KMS-11 (cell line): Measurements from ENCODE around the gene DNAAF1.
"Not testable (repeated sequence)": the region's sequence is repeated elsewhere in the genome, so short reads cannot be mapped to it uniquely, and the experiment has no call there.

Source experiments
- H2AFZ ChIP-seq: fragments of 200-600 bp; sonication (generic); 2 replicates; pipeline ENCODE4 v1.6.1; 2016; ENCODE audit warnings: antibody characterized with exemption, mixed run types, low read depth
- H3K27ac ChIP-seq: fragments of 200-600 bp; sonication (generic); 2 replicates; pipeline ENCODE4 v1.6.1; 2016; ENCODE audit warnings: mild to moderate bottlenecking, mixed run types
- H3K27me3 ChIP-seq: fragments of 200-600 bp; sonication (generic); 2 replicates; pipeline ENCODE4 v1.6.1; 2017; ENCODE audit warnings: mild to moderate bottlenecking, low read depth, mixed run types, moderate library complexity; ENCODE audit not compliant: insufficient read depth
- H3K36me3 ChIP-seq: fragments of 200-600 bp; sonication (generic); 2 replicates; pipeline ENCODE4 v1.6.1; 2017; ENCODE audit warnings: mild to moderate bottlenecking, mixed run types; ENCODE audit not compliant: insufficient read depth
- H3K4me1 ChIP-seq: fragments of 200-600 bp; sonication (generic); 2 replicates; pipeline ENCODE4 v1.6.1; 2016; ENCODE audit warnings: mild to moderate bottlenecking, low read depth, mixed run types; ENCODE audit not compliant: poor library complexity, severe bottlenecking
- H3K4me2 ChIP-seq: fragments of 200-600 bp; sonication (generic); 2 replicates; pipeline ENCODE4 v1.7.0; 2016; ENCODE audit warnings: mild to moderate bottlenecking, mixed run types
- H3K4me3 ChIP-seq: fragments of 200-600 bp; sonication (generic); IDR thresholded peaks from 2 replicates; pipeline ENCODE4 v1.6.1; 2017; ENCODE audit warnings: low read depth, low read length, mixed read lengths; ENCODE audit not compliant: insufficient read depth
- H3K79me2 ChIP-seq: fragments of 200-600 bp; sonication (generic); 2 replicates; pipeline ENCODE4 v1.6.1; 2016; ENCODE audit warnings: low read depth, mixed run types; ENCODE audit not compliant: insufficient read depth
- H3K9ac ChIP-seq: fragments of 200-600 bp; sonication (generic); 2 replicates; pipeline ENCODE4 v1.6.1; 2016; ENCODE audit warnings: mild to moderate bottlenecking, mixed run types
- H4K20me1 ChIP-seq: fragments of 200-600 bp; sonication (generic); 2 replicates; pipeline ENCODE4 v1.6.1; 2016; ENCODE audit warnings: mild to moderate bottlenecking, mixed run types; ENCODE audit not compliant: insufficient read depth
- TF ChIP-seq, protein P1 (sequence below): fragments of 200-600 bp; sonication (generic); conservative IDR thresholded peaks from 2 replicates; pipeline ENCODE4 v1.6.1; 2017; ENCODE audit warnings: low read depth, mild to moderate bottlenecking, antibody characterized with exemption, low read length, moderate library complexity, mixed read lengths

The DNAAF1 gene

DNA sequence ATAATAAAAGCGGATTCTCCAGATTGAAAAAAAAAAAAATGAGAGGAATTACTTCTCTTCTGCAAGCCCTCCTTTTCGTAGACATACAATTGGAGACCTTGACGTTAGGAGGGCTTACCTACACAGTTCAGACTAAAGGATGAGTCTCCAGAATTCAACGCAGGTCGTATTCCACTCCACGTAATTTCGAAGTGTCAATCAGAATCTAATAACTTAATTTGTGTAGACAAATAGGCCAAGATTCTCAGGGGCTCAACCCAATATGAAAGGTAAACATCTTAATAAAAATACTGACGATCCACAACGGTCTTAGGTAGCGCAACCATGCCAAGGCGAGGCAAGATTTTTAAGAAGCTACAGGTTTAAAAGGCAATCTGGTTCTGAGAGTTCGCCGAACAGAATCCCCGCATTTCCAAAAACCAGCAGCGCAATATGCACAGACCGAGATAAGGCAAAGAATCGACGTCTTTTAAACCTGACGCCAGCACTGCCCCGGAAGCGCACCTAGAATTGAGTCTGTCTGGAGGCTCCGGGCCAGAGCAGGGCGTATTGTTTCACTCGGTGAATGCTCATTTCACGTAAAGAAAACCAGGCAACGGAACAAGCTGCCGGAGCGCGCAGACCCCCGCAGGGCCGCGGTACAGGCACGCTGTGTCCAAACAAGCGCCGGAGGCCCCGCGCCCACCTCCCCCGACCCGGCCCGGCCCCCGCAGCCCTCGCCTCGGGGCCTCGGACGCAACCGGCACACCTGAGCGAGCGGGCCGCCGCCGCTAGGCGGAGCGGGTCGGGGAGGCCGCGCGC lies 29.0 kb upstream of the DNAAF1 start:
- H3K4me1 ChIP-seq = peaks cover 51% of the 10 kb centered on the region
- peak overlapping the region; percentile 85 for H3K9ac ChIP-seq
- peak overlapping the region; percentile 67 for H3K27ac ChIP-seq
- no peaks in the 10 kb centered on the region for H3K27me3 ChIP-seq
- TF ChIP-seq, protein P1, sequence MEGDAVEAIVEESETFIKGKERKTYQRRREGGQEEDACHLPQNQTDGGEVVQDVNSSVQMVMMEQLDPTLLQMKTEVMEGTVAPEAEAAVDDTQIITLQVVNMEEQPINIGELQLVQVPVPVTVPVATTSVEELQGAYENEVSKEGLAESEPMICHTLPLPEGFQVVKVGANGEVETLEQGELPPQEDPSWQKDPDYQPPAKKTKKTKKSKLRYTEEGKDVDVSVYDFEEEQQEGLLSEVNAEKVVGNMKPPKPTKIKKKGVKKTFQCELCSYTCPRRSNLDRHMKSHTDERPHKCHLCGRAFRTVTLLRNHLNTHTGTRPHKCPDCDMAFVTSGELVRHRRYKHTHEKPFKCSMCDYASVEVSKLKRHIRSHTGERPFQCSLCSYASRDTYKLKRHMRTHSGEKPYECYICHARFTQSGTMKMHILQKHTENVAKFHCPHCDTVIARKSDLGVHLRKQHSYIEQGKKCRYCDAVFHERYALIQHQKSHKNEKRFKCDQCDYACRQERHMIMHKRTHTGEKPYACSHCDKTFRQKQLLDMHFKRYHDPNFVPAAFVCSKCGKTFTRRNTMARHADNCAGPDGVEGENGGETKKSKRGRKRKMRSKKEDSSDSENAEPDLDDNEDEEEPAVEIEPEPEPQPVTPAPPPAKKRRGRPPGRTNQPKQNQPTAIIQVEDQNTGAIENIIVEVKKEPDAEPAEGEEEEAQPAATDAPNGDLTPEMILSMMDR = no peak
- peak overlapping the region; percentile 18 for H3K4me3 ChIP-seq
- peak overlapping the region; percentile 91 for H2AFZ ChIP-seq
- H3K36me3 ChIP-seq = no peaks in the 10 kb centered on the region
- H4K20me1 ChIP-seq = no peaks in the 10 kb centered on the region
- peak overlapping the region; percentile 98 for H3K4me2 ChIP-seq
- peaks cover 51% of the 10 kb centered on the region for H3K79me2 ChIP-seq

DNA sequence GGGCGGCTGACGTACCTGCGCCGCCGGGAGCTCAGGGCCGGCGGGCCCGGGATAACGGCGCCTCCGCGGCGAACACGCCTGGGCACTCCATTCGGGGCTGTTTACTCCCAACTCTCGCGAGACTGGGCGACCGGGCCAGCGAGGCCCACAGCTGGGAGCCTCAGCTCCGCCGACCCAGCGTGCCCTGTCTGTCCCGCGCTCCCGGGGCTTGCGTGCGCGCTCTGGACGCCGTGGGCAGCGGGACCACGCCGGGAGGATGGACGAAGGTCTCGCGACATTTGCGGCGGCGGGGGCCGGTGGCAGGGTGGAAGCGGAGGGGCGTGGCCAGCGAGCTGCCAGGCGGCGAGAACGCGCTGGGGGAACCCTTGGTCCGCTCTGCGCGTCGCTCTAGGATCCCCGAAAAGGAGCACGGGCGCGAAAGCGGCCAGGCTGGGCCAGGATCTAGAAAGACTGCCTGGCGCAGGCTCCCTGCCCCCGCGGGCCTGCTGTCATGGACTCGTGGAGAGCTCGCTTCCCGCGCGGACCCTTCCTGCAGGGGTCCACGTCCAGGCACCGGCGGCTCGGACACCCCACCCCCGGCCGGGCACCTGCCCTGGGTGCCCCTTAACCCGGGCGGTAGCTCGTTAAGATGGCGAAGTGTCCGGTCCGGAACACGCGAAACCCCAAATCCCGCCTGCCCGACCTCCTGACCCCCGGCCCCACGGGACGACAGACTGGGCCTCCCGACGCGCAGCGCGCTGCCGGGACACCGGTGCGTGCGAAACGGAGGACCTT lies 28.2 kb upstream of the DNAAF1 start, which contains the start of gene MBTPS1:
Gene MBTPS1 (minus strand): TSS at position 223 of the 774 bp plus-strand sequence. CDS start 15,159 bp downstream, outside the sequence.
- H3K4me1 ChIP-seq = peaks cover 43% of the 10 kb centered on the region
- H4K20me1 ChIP-seq = no peaks in the 10 kb centered on the region
- H3K27me3 ChIP-seq = no peaks in the 10 kb centered on the region
- peak within 1 kb of the TSS; percentile 29 for H3K4me3 ChIP-seq
- peak within 1 kb of the TSS; percentile 85 for H3K9ac ChIP-seq
- TF ChIP-seq, protein P1 = no peak
- no peaks in the 10 kb centered on the region for H3K36me3 ChIP-seq
- H3K27ac ChIP-seq = peak within 1 kb of the TSS; percentile 67
- peaks cover 44% of the 10 kb centered on the region for H3K79me2 ChIP-seq
- H3K4me2 ChIP-seq = peak within 1 kb of the TSS; percentile 98
- peak within 1 kb of the TSS; percentile 91 for H2AFZ ChIP-seq

DNA sequence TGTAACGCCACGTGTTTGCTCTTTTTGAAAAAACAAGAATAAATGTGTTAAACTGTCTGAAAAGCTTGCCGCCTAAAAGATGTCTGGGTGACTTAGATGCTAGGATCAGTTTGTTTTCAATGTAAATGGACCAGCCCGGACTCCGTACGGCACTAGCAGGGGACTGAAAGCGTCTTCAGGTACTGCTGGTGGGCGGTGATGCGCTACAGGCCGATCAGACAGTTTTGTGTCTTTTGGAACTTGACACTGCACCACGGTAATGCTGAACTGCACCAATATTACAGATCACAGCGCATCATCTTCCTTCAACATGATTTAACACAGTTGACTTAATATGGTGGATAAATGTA lies 27.6 kb upstream of the DNAAF1 start:
- H4K20me1 ChIP-seq = no peaks in the 10 kb centered on the region
- H3K4me2 ChIP-seq = peak overlapping the region; percentile 57
- H3K4me3 ChIP-seq = peak overlapping the region; percentile 29
- H3K4me1 ChIP-seq = peaks cover 38% of the 10 kb centered on the region
- H3K27me3 ChIP-seq = no peaks in the 10 kb centered on the region
- H3K79me2 ChIP-seq = peaks cover 38% of the 10 kb centered on the region
- H3K9ac ChIP-seq = peak overlapping the region; percentile 85
- peak overlapping the region; percentile 91 for H2AFZ ChIP-seq
- H3K36me3 ChIP-seq = no peaks in the 10 kb centered on the region
- peak overlapping the region; percentile 67 for H3K27ac ChIP-seq
- TF ChIP-seq, protein P1 = no peak

DNA sequence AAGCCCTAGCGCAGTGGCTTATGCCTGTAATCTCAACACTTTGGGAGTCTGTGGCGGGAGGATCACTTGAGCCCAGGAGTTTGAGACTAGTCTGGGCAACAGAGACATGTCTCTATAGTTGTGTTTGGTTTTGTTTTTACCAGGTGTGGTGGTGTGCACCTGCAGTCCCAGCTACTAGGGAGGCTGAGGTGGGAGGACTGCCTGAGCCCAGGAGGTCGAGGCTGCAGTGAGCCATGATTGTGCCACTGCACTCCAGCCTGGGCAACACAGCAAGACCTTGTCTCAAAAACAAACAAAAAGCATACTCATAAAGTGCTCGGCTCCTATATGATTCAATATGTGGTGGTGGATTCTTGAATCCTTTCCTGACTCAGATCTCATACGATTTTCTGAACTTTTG lies 26.8 kb upstream of the DNAAF1 start:
- H3K9ac ChIP-seq, H3K4me2 ChIP-seq, H3K36me3 ChIP-seq, H2AFZ ChIP-seq, H3K4me3 ChIP-seq, H3K27ac ChIP-seq, H3K27me3 ChIP-seq, H4K20me1 ChIP-seq: not testable (repeated sequence)
- H3K4me1 ChIP-seq = peaks cover 29% of the 10 kb centered on the region
- H3K79me2 ChIP-seq = peaks cover 29% of the 10 kb centered on the region
